HEK293T (cell line): ENCODE results near the gene C8A.
A peak's percentile ranks its signal among the peaks of the same experiment; 100 is the strongest.

Experiments used
- CTCF ChIA-PET: fragments of 350-600 bp; formaldehyde crosslinking; extraction: SDS; loops from one replicate; lab custom pipeline; 2021; ENCODE audit warnings: antibody characterized with exemption, inconsistent platforms; lab: Yijun Ruan, JAX
- POLR2A ChIA-PET: fragments of 350-600 bp; formaldehyde crosslinking; extraction: SDS; loops from one replicate; lab custom pipeline; 2020; ENCODE audit warnings: antibody characterized with exemption, inconsistent platforms; lab: Yijun Ruan, JAX
- DNase-seq: peaks from one replicate; pipeline ENCODE4 v3.0.0; 2012; ENCODE audit warnings: mixed read lengths; ENCODE audit errors: extremely low spot score
- ARNT ChIP-seq: fragments of 450-650 bp; IDR thresholded peaks from 2 replicates; pipeline ENCODE4 v1.6.1; 2017; ENCODE audit warnings: mild to moderate bottlenecking
- BHLHE40 ChIP-seq: fragments of 450-650 bp; IDR thresholded peaks from 2 replicates; pipeline ENCODE4 v1.6.1; 2016; ENCODE audit warnings: mild to moderate bottlenecking, moderate library complexity, borderline replicate concordance
- CTBP1 ChIP-seq: fragments of 450-650 bp; IDR thresholded peaks from 2 replicates; pipeline ENCODE4 v1.6.1; 2016; ENCODE audit warnings: borderline replicate concordance
- ELF4 ChIP-seq: fragments of 450-650 bp; IDR thresholded peaks from 2 replicates; pipeline ENCODE4 v1.6.1; 2017; ENCODE audit warnings: antibody characterized with exemption
- FOXA1 ChIP-seq: fragments of 450-650 bp; IDR thresholded peaks from 2 replicates; pipeline ENCODE4 v1.6.1; 2016; ENCODE audit warnings: mild to moderate bottlenecking
- FOXK2 ChIP-seq: fragments of 450-650 bp; IDR thresholded peaks from 2 replicates; pipeline ENCODE4 v1.6.1; 2016; ENCODE audit warnings: mild to moderate bottlenecking
- FOXM1 ChIP-seq: fragments of 450-650 bp; IDR thresholded peaks from 2 replicates; pipeline ENCODE4 v1.6.1; 2017; ENCODE audit warnings: mild to moderate bottlenecking, borderline replicate concordance
- HDGF ChIP-seq: fragments of 450-650 bp; IDR thresholded peaks from 2 replicates; pipeline ENCODE4 v1.6.1; 2017; ENCODE audit warnings: antibody characterized with exemption, borderline replicate concordance
- L3MBTL2 ChIP-seq: fragments of 450-650 bp; conservative IDR thresholded peaks from 2 replicates; pipeline ENCODE4 v1.6.1; 2016; ENCODE audit warnings: mild to moderate bottlenecking
- LEF1 ChIP-seq: fragments of 450-650 bp; IDR thresholded peaks from 2 replicates; pipeline ENCODE4 v1.6.1; 2017; ENCODE audit warnings: mild to moderate bottlenecking, borderline replicate concordance
- NFRKB ChIP-seq: fragments of 450-650 bp; IDR thresholded peaks from 2 replicates; pipeline ENCODE4 v1.6.1; 2016; ENCODE audit warnings: mild to moderate bottlenecking, moderate library complexity
- SP1 ChIP-seq: fragments of 450-650 bp; IDR thresholded peaks from 2 replicates; pipeline ENCODE4 v1.6.1; 2017
- SUZ12 ChIP-seq: fragments of 450-650 bp; IDR thresholded peaks from 2 replicates; pipeline ENCODE4 v1.6.1; 2016; ENCODE audit warnings: mild to moderate bottlenecking
- TARDBP ChIP-seq: fragments of 450-650 bp; IDR thresholded peaks from 2 replicates; pipeline ENCODE4 v1.6.1; 2016
- ZNF384 ChIP-seq: fragments of 450-650 bp; IDR thresholded peaks from 2 replicates; pipeline ENCODE4 v1.6.1; 2016
- TF ChIP-seq, protein P1 (sequence below): fragments of 450-650 bp; IDR thresholded peaks from 2 replicates; pipeline ENCODE4 v1.6.1; 2016

C8A gene

DNA sequence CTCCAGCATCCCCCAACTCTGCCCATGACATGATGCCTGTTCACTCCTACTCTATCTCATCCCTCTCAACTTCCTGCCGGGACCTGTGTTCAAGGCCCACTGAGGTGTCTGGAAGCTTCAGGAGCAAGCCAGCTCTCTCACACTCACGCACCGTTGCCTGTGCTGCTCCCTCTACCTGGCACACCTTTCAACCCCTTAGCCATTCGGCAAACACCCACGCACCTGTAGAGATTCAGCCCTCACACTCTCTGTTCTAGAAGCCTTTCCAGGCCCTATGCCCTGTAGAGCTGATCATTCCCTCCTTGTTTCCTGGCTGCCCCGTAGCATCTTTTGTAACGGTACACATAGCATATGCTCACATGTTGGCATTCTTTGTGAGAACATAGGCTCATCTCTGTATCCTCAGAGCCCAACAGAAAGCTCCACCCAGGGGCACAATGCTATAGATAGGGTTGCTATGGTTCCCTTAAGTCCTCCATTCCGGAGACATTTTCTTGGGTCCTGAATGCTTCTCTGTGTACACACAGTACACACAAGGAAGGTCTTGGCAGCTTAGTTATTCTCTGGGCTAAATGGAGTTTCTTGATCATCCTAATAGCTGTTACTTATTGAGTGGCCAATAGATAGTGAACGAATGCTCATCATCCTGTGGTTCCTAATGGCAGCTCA lies 109.9 kb downstream of the C8A start:
- no peak for DNase-seq
- ChIA-PET CTCF (interaction anchor here (0.6 kb wide), 1 partner anchor 161 kb away, joined by 3 read pairs; no protein-coding TSS in a partner anchor), POLR2A (no interaction called here)

DNA sequence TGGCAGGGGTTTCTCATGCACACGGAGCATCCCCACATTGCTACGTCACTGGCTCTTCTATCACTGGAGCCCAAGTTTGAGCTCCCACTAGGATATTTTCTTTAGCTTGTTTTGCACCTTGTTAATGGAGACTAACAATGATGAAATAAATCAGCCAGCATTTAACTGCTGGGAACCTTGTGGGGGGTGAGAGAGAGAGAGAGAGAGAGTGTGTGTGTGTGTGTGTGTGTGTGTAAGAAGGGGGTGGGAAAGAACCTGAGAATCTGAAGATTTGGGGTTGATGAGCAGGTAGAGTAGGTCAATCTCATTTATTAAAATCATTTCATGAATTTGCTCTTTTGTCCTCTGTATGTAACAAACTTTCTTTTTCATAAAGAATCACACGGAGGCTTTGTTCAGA lies 110.6 kb downstream of the C8A start:
- ChIA-PET CTCF (interaction anchor here (0.6 kb wide), 1 partner anchor 162 kb away, joined by 3 read pairs; no protein-coding TSS in a partner anchor), POLR2A (no interaction called here)
- no peak for DNase-seq
- no peak for TF ChIP-seq CTBP1
- TF ChIP-seq FOXM1: no peak
- no peak for TF ChIP-seq ZNF384
- TF ChIP-seq ELF4: no peak
- no peak for TF ChIP-seq LEF1
- TF ChIP-seq, protein P1, sequence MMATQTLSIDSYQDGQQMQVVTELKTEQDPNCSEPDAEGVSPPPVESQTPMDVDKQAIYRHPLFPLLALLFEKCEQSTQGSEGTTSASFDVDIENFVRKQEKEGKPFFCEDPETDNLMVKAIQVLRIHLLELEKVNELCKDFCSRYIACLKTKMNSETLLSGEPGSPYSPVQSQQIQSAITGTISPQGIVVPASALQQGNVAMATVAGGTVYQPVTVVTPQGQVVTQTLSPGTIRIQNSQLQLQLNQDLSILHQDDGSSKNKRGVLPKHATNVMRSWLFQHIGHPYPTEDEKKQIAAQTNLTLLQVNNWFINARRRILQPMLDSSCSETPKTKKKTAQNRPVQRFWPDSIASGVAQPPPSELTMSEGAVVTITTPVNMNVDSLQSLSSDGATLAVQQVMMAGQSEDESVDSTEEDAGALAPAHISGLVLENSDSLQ: no peak
- TF ChIP-seq ARNT: no peak
- TF ChIP-seq HDGF: no peak
- no peak for TF ChIP-seq SP1
- TF ChIP-seq L3MBTL2: no peak

More for the DNA sequence above, 109.9 kb downstream of the C8A start:
- TF ChIP-seq, protein P1: no peak
- no peak for TF ChIP-seq BHLHE40
- no peak for TF ChIP-seq ARNT

DNA sequence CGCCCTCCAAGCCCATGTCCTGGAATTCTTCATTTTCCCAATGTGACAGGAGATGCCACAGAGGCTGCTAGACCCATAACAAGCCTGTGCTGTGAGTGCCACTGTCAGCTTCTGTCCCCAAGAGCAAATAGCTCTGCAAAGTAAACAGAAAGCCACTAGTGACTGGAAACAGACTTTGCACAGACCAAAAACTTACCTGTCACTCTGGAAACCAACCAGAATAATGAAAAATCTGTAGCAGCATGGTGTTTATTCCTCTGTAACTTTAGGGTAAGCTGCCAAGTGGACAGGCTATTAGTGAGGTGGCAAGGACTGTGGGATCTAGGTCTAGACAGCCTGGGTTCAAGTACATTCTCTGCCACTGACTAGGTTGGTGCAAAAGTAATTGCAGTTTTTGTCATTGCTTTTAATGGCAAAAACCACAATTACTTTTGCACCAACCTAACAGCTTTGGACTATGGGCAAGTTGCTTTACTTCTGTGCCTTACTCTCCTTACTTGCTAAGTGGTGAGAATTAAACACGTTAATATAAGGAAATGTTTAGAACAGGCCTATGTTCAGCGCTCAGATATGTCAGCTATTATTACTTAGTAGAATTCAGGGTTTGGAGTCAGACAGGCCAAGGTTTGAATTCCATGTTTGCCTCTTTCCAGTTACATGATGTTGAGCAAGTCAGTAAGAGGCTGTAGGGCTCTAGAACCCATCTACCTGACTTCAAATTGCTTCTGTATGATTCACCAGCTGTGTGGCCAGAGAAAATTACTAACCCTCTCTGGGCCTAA lies 111.5 kb downstream of the C8A start, which contains the start of gene C8B:
Gene C8B, minus strand, starts transcription at position 100 of the 782 bp plus-strand sequence. Its CDS starts 67 bp downstream, at position 33.
- POLR2A ChIA-PET: no interaction called here
- DNase-seq: no peak
- TF ChIP-seq CTBP1: no peak
- TF ChIP-seq TARDBP: no peak
- peak; percentile 15; the same call in 1 of the 2 replicates for TF ChIP-seq ELF4
- CTCF ChIA-PET: no interaction called here

DNA sequence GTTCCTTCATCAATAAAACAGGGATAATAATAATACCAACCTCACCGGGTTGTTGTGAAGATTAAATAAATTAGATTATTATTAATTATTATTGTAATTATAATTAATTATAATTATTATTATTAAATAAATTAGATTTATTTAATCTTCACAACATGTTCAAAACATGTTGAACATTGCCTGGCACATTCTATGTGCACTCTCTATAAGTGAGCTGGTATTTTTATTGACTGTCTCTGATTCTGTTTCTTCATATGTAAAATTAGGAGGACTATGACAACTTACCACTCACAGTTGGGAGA lies 112.1 kb downstream of the C8A start:
- POLR2A ChIA-PET: no interaction called here
- CTCF ChIA-PET: no interaction called here
- TF ChIP-seq NFRKB (no peak), LEF1 (no peak), ARNT (no peak), ELF4 (no peak), L3MBTL2 (no peak), SP1 (no peak), HDGF (no peak), FOXM1 (no peak), BHLHE40 (no peak), SUZ12 (no peak), TARDBP (no peak), FOXA1 (no peak), FOXK2 (no peak), CTBP1 (no peak), ZNF384 (no peak)
- TF ChIP-seq, protein P1: no peak
- DNase-seq: no peak

DNA sequence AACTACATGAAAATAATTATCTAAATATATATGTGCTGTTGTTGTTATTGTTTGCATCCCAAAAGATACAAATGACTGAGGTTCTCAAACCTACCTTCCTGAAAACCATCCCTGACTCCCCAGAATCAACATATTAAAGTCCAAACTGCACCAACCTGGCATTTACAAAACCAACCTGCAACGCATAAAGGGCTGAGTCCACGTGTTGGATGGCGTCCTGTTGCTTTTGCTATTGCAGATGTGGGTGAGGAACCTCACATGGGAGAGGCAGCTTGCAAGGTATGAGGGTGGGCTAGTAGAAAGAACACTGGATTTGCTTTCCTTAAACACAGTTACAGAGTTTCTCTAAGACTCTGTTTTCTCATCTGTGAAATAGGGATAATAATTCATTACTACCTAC lies 112.8 kb downstream of the C8A start:
- TF ChIP-seq LEF1 (no peak), ARNT (no peak), SUZ12 (no peak)
- TF ChIP-seq, protein P1: no peak
- DNase-seq: no peak
- ChIA-PET CTCF (interaction anchor here (1.5 kb wide), 1 partner anchor 140 kb away, joined by 8 read pairs; no protein-coding TSS in a partner anchor), POLR2A (no interaction called here)
